Measurements from ENCODE around the gene FAM174C.

DNA sequence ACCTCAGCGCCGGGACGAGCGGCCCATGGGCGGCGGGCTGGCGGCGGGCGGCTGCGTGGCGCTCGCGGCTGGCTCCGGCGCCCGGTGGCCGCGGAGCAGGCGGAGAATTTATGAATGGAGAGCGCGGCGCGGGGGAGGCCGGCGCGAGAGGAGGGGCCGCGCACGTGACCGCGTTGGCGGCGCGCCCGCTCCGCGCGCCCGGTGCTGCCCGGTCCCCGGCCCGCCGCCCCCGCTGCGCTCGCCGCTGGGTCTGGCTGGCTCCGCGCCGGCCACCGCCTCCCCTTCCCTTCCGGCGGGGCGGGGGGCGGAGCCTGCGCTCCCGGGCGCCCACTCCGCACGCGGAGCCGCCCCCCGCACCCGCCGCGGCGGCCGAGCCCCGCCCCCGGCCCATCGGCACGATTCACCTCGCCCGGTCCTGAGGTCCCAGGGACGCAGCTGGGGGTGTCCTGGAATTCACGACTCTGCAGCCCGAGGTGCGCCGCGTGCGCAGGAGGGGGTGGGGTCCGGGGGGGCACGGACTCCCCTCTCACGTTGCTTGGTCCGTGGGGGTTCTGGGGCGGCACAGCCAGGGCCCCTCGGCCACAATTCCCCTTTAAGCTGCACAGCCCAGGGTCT is 37.5 kb upstream of the FAM174C start, which contains the start of gene CBARP:
- TF ChIP-seq ZNF626 (tag by site-specific recombination; IDR thresholded peaks at IDR 0.05) (no peak), ZNF274 (IDR thresholded peaks at IDR 0.05; ENCODE audit: low read length) (no peak), ZNF274 (tag by site-specific recombination; IDR thresholded peaks at IDR 0.05; ENCODE audit: borderline replicate concordance) (no peak), ZNF140 (tag by site-specific recombination; IDR thresholded peaks at IDR 0.05) (no peak), CTCF (tag by site-specific recombination; IDR thresholded peaks at IDR 0.05) (no peak), KLF10 (tag by site-specific recombination; IDR thresholded peaks at IDR 0.05) (no peak), ZBTB20 (tag by site-specific recombination; IDR thresholded peaks at IDR 0.05) (no peak), TCF7L2 (IDR thresholded peaks at IDR 0.05; ENCODE audit: borderline replicate concordance, low read depth, low read length) (no peak), ZNF335 (tag by site-specific recombination; conservative IDR thresholded peaks at IDR 0.05) (peak; percentile 99)
- TF ChIP-seq, protein P1, sequence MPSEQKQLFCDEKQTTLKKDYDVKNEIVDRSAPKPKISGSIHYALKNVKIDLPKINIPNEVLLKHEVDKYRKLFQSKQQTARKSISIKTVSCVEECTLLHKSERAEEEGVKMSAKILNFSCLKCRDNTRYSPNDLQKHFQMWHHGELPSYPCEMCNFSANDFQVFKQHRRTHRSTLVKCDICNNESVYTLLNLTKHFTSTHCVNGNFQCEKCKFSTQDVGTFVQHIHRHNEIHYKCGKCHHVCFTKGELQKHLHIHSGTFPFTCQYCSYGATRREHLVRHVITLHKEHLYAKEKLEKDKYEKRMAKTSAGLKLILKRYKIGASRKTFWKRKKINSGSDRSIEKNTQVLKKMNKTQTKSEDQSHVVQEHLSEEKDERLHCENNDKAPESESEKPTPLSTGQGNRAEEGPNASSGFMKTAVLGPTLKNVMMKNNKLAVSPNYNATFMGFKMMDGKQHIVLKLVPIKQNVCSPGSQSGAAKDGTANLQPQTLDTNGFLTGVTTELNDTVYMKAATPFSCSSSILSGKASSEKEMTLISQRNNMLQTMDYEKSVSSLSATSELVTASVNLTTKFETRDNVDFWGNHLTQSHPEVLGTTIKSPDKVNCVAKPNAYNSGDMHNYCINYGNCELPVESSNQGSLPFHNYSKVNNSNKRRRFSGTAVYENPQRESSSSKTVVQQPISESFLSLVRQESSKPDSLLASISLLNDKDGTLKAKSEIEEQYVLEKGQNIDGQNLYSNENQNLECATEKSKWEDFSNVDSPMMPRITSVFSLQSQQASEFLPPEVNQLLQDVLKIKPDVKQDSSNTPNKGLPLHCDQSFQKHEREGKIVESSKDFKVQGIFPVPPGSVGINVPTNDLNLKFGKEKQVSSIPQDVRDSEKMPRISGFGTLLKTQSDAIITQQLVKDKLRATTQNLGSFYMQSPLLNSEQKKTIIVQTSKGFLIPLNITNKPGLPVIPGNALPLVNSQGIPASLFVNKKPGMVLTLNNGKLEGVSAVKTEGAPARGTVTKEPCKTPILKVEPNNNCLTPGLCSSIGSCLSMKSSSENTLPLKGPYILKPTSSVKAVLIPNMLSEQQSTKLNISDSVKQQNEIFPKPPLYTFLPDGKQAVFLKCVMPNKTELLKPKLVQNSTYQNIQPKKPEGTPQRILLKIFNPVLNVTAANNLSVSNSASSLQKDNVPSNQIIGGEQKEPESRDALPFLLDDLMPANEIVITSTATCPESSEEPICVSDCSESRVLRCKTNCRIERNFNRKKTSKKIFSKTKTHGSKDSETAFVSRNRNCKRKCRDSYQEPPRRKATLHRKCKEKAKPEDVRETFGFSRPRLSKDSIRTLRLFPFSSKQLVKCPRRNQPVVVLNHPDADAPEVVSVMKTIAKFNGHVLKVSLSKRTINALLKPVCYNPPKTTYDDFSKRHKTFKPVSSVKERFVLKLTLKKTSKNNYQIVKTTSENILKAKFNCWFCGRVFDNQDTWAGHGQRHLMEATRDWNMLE (tag by site-specific recombination; conservative IDR thresholded peaks at IDR 0.05; ENCODE audit: low read depth), result no peak
- TF ChIP-seq, protein P2, sequence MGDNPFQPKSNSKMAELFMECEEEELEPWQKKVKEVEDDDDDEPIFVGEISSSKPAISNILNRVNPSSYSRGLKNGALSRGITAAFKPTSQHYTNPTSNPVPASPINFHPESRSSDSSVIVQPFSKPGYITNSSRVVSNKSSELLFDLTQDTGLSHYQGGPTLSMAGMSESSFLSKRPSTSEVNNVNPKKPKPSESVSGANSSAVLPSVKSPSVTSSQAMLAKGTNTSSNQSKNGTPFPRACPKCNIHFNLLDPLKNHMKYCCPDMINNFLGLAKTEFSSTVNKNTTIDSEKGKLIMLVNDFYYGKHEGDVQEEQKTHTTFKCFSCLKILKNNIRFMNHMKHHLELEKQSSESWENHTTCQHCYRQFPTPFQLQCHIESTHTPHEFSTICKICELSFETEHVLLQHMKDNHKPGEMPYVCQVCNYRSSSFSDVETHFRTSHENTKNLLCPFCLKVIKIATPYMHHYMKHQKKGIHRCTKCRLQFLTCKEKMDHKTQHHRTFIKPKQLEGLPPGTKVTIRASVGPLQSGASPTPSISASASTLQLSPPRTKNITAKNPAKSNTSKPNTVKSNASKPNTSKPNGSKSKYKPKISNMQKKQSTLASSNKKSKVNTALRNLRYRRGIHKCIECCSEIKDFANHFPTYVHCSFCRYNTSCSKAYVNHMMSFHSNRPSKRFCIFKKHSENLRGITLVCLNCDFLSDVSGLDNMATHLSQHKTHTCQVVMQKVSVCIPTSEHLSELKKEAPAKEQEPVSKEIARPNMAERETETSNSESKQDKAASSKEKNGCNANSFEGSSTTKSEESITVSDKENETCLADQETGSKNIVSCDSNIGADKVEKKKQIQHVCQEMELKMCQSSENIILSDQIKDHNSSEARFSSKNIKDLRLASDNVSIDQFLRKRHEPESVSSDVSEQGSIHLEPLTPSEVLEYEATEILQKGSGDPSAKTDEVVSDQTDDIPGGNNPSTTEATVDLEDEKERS (tag by site-specific recombination; IDR thresholded peaks at IDR 0.05), result no peak
